NT2/D1 (cell line): Measurements from ENCODE around the gene CRELD2.

Experiments used
- SUZ12 ChIP-seq: IDR thresholded peaks from 2 replicates; pipeline ENCODE4 v1.6.1; 2011; ENCODE audit not compliant: insufficient read length, insufficient read depth; ENCODE audit errors: extremely low read depth
- ZNF274 ChIP-seq: IDR thresholded peaks from 2 replicates; pipeline ENCODE4 v1.6.1; 2011; ENCODE audit warnings: mild to moderate bottlenecking, low read depth, low read length

DNA sequence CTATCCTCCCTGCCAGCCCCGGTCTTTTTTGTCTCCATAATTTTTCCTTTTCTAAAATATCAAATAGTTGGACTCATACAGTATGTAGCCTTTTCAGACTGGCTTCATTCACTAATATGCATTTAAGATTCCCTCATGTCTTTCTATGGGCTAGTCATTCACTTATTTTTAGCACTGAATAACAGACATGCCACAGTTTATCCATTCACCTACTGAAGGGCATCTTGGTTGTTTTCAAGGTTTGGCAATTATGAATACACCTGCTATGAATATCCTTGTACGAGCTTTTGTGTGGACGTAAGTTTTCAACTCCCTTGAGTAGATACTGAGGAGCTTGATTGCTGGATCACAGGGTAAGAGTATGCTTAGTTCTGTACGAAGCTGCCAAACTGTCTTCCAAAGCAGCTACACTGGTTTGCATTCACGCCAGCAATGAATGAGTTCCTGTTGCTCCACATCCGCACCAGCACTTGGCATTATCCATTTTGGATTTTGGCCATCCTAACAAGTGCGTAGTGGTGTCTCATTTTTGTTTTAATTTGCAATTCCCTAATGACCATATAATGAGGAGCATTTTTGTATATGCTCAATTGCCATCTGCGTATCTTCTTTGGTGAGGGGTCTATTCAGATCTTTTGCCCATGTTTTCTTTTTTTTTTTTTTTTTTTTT is 21.3 kb upstream of the CRELD2 start:
- TF ChIP-seq SUZ12 (no peak), ZNF274 (no peak)
